ENCODE measurements around the gene PMIS2.

GRCh38 chr19:35559781-35560180, 26.2 kb upstream of the PMIS2 start:
- no peak for TF ChIP-seq CTCF (IDR thresholded peaks at IDR 0.05)
- no peak for TF ChIP-seq POLR2A (IDR thresholded peaks at IDR 0.05)
